ENCODE measurements around the gene ITGA11. TPM values are rescaled to one million over a fixed set of nuclear protein-coding genes. Genes with fewer than 3 reads are reported as not detected.

The ITGA11 gene
- total RNA-seq, 3 donors from 2014 or later (not counting 1 experiment from before 2014, with no cell fraction given): not detected

GRCh38 chr15:68330416-68330815, 101.5 kb downstream of the ITGA11 start:
- no peaks in the 10 kb centered on the region for H3K27me3 ChIP-seq (ENCODE audit: control insufficient read depth, insufficient read depth, low read length)
- WGBS (ENCODE audit: insufficient coverage): 73% methylated on average over 3 of the region's 6 CpGs

GRCh38 chr15:68328964-68329363, 103.0 kb downstream of the ITGA11 start:
- Histone ChIP-seq H3K9me3 (ENCODE audit: control insufficient read depth, insufficient read depth, low read length) (no peaks in the 10 kb centered on the region), H3K27ac (ENCODE audit: low read length) (no peak overlapping the region), H3K27me3 (ENCODE audit: control insufficient read depth, insufficient read depth, low read length) (no peaks in the 10 kb centered on the region), H3K36me3 (ENCODE audit: control insufficient read depth, insufficient read depth, low read length) (no peaks in the 10 kb centered on the region), H3K4me1 (ENCODE audit: control insufficient read depth, insufficient read depth, low read length) (peaks cover 5% of the 10 kb centered on the region), H3K4me3 (ENCODE audit: low read length) (no peak overlapping the region)
- Mint-ChIP-seq H3K27ac (no peak overlapping the region), H3K36me3 (no peaks in the 10 kb centered on the region), H3K27me3 (ENCODE audit: low read depth in 2 of 2) (peaks cover 11 to 15% of the 10 kb centered on the region in 2 donors), H3K4me3 (no peak overlapping the region), H3K9me3 (no peaks in the 10 kb centered on the region), H3K4me1 (peaks cover 0 to 15% of the 10 kb centered on the region in 2 donors)
- no peak for ATAC-seq
- DNase-seq: no peak
- intact Hi-C loops (cut with micrococcal nuclease): no loop called here
- 94% methylated on average over 2 of the region's 3 CpGs for WGBS (ENCODE audit: insufficient coverage)
- TF ChIP-seq CTCF (IDR thresholded peaks at IDR 0.05): no peak

More at GRCh38 chr15:68330416-68330815, 101.5 kb downstream of the ITGA11 start:
- Mint-ChIP-seq H3K4me3 (no peak overlapping the region), H3K9me3 (no peaks in the 10 kb centered on the region), H3K4me1 (peaks cover 0 to 15% of the 10 kb centered on the region in 2 donors), H3K27me3 (ENCODE audit: low read depth in 2 of 2) (peaks cover 12 to 22% of the 10 kb centered on the region in 2 donors), H3K36me3 (no peaks in the 10 kb centered on the region), H3K27ac (no peak overlapping the region)
- TF ChIP-seq CTCF (IDR thresholded peaks at IDR 0.05): no peak
- Histone ChIP-seq H3K9me3 (ENCODE audit: control insufficient read depth, insufficient read depth, low read length) (no peaks in the 10 kb centered on the region), H3K4me3 (ENCODE audit: low read length) (no peak overlapping the region), H3K36me3 (ENCODE audit: control insufficient read depth, insufficient read depth, low read length) (no peaks in the 10 kb centered on the region), H3K4me1 (ENCODE audit: control insufficient read depth, insufficient read depth, low read length) (peaks cover 5% of the 10 kb centered on the region), H3K27ac (ENCODE audit: low read length) (no peak overlapping the region)
- no peak for DNase-seq
- ATAC-seq: no peak
- intact Hi-C loops (cut with micrococcal nuclease): no loop called here

GRCh38 chr15:68328443-68328842, 103.5 kb downstream of the ITGA11 start:
- H3K4me3 ChIP-seq (ENCODE audit: low read length): no peak overlapping the region
- WGBS (ENCODE audit: insufficient coverage): 68% methylated on average over 8 of the region's 8 CpGs
- no peak overlapping the region for H3K27ac ChIP-seq (ENCODE audit: low read length)
- intact Hi-C loops (cut with micrococcal nuclease): no loop called here
- no peaks in the 10 kb centered on the region for H3K9me3 ChIP-seq (ENCODE audit: control insufficient read depth, insufficient read depth, low read length)
- peaks cover 0 to 15% of the 10 kb centered on the region in 2 donors for H3K4me1 Mint-ChIP-seq
- H3K27me3 ChIP-seq (ENCODE audit: control insufficient read depth, insufficient read depth, low read length): no peaks in the 10 kb centered on the region
- ATAC-seq: no peak
- H3K36me3 Mint-ChIP-seq: no peaks in the 10 kb centered on the region
- no peaks in the 10 kb centered on the region for H3K36me3 ChIP-seq (ENCODE audit: control insufficient read depth, insufficient read depth, low read length)
- H3K27ac Mint-ChIP-seq: no peak overlapping the region
- H3K9me3 Mint-ChIP-seq: no peaks in the 10 kb centered on the region
- H3K4me1 ChIP-seq (ENCODE audit: control insufficient read depth, insufficient read depth, low read length): peaks cover 5% of the 10 kb centered on the region
- TF ChIP-seq CTCF (IDR thresholded peaks at IDR 0.05): no peak
- peak in 1 of 2 donors; percentile 33 for DNase-seq
- H3K4me3 Mint-ChIP-seq: no peak overlapping the region
- peaks cover 9 to 11% of the 10 kb centered on the region in 2 donors for H3K27me3 Mint-ChIP-seq (ENCODE audit: low read depth in 2 of 2)

- H3K27me3 ChIP-seq (ENCODE audit: control insufficient read depth, insufficient read depth, low read length): no peaks in the 10 kb centered on the region
- no peak overlapping the region for H3K27ac Mint-ChIP-seq
- 65% methylated on average over 11 of the region's 11 CpGs for WGBS (ENCODE audit: insufficient coverage)
- H3K36me3 Mint-ChIP-seq: no peaks in the 10 kb centered on the region
- DNase-seq (no peak), ATAC-seq (no peak)
- no peak overlapping the region for H3K27ac ChIP-seq (ENCODE audit: low read length)
- H3K4me1 Mint-ChIP-seq: peaks cover 0 to 15% of the 10 kb centered on the region in 2 donors
- H3K36me3 ChIP-seq (ENCODE audit: control insufficient read depth, insufficient read depth, low read length): no peaks in the 10 kb centered on the region
- no peak for TF ChIP-seq CTCF (IDR thresholded peaks at IDR 0.05)
- no peaks in the 10 kb centered on the region for H3K9me3 Mint-ChIP-seq
- H3K27me3 Mint-ChIP-seq (ENCODE audit: low read depth in 2 of 2): peaks cover 9 to 11% of the 10 kb centered on the region in 2 donors
- intact Hi-C loops (cut with micrococcal nuclease): no loop called here
- H3K4me3 Mint-ChIP-seq: no peak overlapping the region
- no peaks in the 10 kb centered on the region for H3K9me3 ChIP-seq (ENCODE audit: control insufficient read depth, insufficient read depth, low read length)
- H3K4me1 ChIP-seq (ENCODE audit: control insufficient read depth, insufficient read depth, low read length): peaks cover 5% of the 10 kb centered on the region
- no peak overlapping the region for H3K4me3 ChIP-seq (ENCODE audit: low read length)
These were observed 105.1 kb downstream of the ITGA11 start for GRCh38 chr15:68326711-68327354.

All from natural killer cell (primary cell).